ENCODE data around the gene ADARB1.
A peak's percentile ranks its signal among the peaks of the same experiment; 100 is the strongest.
"Not testable (repeated sequence)": the region's sequence is repeated elsewhere in the genome, so short reads cannot be mapped to it uniquely, and the experiment has no call there.

ADARB1 gene

GRCh38 chr21:45074048-45074817, at the start of gene ADARB1:
Gene ADARB1, plus strand, starts transcription at chr21:45074580. Its CDS starts 97,077 bp downstream, at chr21:45171657.
- no peak for TF ChIP-seq CTCF (conservative IDR thresholded peaks at IDR 0.05; ENCODE audit: low read depth, low read length)
- peak within 1 kb of the TSS; percentile 66 for H3K4me3 ChIP-seq (ENCODE audit: low read length)
- no peak for DNase-seq (ENCODE audit: low read depth)

DNA sequence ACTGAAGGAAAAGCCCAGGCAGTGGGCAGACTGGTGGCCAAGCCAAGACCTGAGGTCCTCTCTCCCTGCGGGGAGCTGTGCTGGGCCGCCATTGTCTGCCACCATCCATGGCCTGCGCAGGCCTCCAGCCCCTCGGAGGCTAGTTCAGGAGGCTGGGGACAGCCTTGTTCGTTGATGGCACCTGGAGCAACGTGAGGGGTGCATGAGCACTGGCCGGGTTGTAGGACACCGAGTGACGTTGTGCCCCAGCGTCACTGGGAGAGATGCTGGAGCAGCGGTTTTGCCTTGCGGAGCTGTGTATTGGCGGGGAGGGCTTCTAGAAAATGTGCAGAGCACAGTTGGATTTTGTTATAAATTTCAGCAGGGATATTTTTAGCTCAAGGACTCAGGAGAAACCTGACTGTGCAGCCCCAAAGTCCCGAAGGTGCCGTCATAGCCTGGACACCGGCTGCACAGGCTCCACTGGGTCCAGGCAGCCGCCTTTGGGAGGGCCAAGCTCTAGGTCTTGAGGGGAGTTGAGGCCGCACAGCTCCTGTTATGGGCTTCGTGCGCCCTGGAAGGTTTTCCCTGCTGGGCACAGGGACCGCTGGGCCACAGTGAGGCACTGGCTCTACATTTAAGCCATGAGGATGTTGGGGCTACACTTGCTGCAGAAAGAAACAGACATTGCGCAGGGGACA, 48.2 kb upstream of the ADARB1 start:
- no peak overlapping the region for H3K4me3 ChIP-seq (ENCODE audit: low read length)
- TF ChIP-seq CTCF (conservative IDR thresholded peaks at IDR 0.05; ENCODE audit: low read depth, low read length) = no peak

GRCh38 chr21:45026826-45027225, 47.6 kb upstream of the ADARB1 start:
- DNase-seq (ENCODE audit: low read depth) = no peak
- no peak overlapping the region for H3K4me3 ChIP-seq (ENCODE audit: low read length)
- TF ChIP-seq CTCF (conservative IDR thresholded peaks at IDR 0.05; ENCODE audit: low read depth, low read length) = no peak

More for the DNA sequence above, 48.2 kb upstream of the ADARB1 start:
- no peak for DNase-seq (ENCODE audit: low read depth)

DNA sequence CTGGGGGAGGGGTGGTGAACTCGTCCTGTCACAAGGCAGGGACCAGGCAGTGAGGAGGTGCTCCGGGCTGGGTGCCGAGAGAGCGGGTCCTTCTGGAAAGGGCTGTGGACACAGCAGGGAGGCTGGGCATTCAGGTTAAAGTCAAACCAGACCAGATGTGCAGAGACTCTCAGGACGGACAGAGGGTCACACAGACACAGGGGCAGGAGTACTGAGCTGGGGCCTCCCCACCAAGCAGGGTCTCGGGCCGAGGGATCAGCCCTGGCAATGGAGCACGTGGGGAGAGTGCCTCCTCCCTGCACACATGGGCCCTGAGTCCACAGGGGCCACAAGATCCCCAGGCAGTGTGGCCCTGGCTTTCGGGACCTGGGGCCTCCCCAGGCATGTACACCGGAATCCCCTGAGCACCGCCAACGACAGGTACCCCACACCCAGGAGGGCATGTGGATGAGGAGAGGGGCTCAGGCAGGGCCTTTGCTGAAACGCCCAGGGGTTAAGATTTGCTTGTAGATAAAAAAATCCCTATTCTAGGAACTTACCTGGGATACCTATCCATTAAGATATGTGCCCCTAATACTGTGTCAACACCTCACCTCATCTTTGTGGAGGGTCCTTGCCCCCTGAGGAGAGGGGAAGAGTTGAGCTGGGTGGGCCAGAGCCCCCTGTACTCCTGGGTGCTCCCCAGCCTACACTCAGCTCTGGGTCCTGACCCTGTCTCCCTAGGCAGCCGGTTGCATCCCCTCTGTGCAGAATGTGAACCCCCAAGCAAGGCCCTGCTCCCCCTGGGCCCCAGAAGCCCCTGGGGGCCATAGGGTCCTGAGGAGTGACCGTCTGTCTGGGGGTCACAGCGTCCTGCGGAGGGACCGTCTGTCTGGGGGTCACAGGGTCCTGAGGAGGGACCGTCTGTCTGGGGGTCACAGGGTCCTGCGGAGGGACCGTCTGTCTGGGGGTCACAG, 46.9 kb upstream of the ADARB1 start:
- TF ChIP-seq CTCF (conservative IDR thresholded peaks at IDR 0.05; ENCODE audit: low read depth, low read length) = no peak
- no peak overlapping the region for H3K4me3 ChIP-seq (ENCODE audit: low read length)
- no peak for DNase-seq (ENCODE audit: low read depth)

GRCh38 chr21:45028645-45029044, 45.7 kb upstream of the ADARB1 start:
- DNase-seq (ENCODE audit: low read depth) = not testable (repeated sequence)

DNA sequence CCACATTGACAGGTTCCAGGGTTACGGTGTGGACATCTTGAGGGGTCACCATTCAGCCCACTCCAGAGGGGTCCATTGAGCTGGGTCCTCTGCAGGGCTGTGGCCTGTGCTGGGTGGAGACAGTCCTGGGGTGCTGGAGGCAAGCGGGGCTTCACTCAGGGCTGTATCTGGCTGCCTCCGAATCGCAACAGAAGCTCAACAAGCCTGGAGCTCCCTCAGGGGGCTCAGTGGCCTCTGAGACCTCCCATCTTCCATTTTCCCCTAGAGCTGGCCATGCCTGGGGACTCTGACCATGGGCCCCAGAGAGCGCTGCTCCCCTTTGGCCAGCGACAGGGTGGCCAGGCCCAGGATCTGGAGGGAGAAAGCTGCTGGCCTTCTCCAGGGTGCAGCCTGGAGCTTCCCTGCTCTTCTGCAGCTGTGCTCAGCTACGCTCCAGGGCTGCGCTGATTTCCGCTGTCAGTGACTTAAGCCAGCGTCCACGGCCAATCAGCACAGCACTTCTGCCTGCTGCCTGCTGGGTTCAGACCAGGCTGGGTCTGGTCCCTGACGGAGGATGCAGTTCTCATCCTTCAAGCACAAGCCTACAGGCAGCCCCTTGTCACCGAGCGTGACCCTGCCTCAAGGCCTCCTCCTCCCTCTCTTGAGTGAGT, 45.0 kb upstream of the ADARB1 start:
- DNase-seq (ENCODE audit: low read depth) = no peak
- TF ChIP-seq CTCF (conservative IDR thresholded peaks at IDR 0.05; ENCODE audit: low read depth, low read length) = no peak
- no peak overlapping the region for H3K4me3 ChIP-seq (ENCODE audit: low read length)

More at GRCh38 chr21:45028645-45029044, 45.7 kb upstream of the ADARB1 start:
- not testable (repeated sequence) for H3K4me3 ChIP-seq (ENCODE audit: low read length)
